HCT116 (cell line): Measurements from ENCODE around the gene CNTNAP2. TPM values are rescaled to one million over a fixed set of nuclear protein-coding genes. Genes with fewer than 3 reads are reported as not detected.

ENCODE experiments used
- ATAC-seq: fragments of 200-7000 bp; cut with Tn5 transposase; 2 replicates; pipeline ENCODE4 v1.9.1; 2020; ENCODE audit warnings: mild to moderate bottlenecking, moderate library complexity
- BruUV-seq: library from RNA; stranded (reverse); fragments of 400-500 nt; replicated peaks from 2 replicates; lab custom pipeline; 2021; lab: Mats Ljungman, UMichigan
- CTCF ChIA-PET: fragments of 300-600 bp; sonication (Branson Sonifier 250); formaldehyde crosslinking; loops from one replicate; lab custom pipeline; 2021; ENCODE audit warnings: antibody characterized with exemption; lab: Charles Lee
- POLR2A ChIA-PET: fragments of 300-600, 350-600 bp; sonication (Branson Sonifier 250); formaldehyde crosslinking; loops from one replicate; lab custom pipeline; 2021; ENCODE audit warnings: antibody characterized with exemption; lab: Charles Lee
- RAD21 ChIA-PET, 2 experiments: fragments of 300-600 bp; sonication (Branson Sonifier 250); formaldehyde crosslinking; loops; one replicate each; lab custom pipeline; 2023; ENCODE audit warnings: low total read pairs in 2 of 2; ENCODE audit not compliant: uncharacterized antibody in 2 of 2, unreplicated experiment in 2 of 2, low non-redundant PET in 1 of 2; lab: Charles Lee
- DNase-seq: peaks from one replicate; pipeline ENCODE4 v3.0.0-alpha.2; 2010; ENCODE audit warnings: low read depth, low spot score
- H2AFZ ChIP-seq: fragments of 200-600 bp; shearing (Covaris generic), sonication (generic); 2 replicates; pipeline ENCODE4 v1.6.1; 2017; ENCODE audit warnings: low read depth, mixed run types, mixed read lengths, antibody characterized with exemption, low read length; ENCODE audit not compliant: poor library complexity, severe bottlenecking
- H3K27ac ChIP-seq: 2 replicates; pipeline ENCODE4 v1.5.1; 2012; ENCODE audit warnings: low read depth, low read length
- H3K27me3 ChIP-seq: fragments of 200-600 bp; sonication (generic); 2 replicates; pipeline ENCODE4 v1.6.1; 2016; ENCODE audit warnings: mixed run types, low read length, mixed read lengths; ENCODE audit not compliant: insufficient read depth
- H3K36me3 ChIP-seq, 2 experiments: fragments of 200-500 bp in 1 of 2; fragments of 200-600 bp in 1 of 2; sonication (Bioruptor generic) in 1 of 2; sonication (generic) in 1 of 2; 2 replicates each; pipeline versions ENCODE4 v1.5.1 to v1.6.1; 2014 to 2016; ENCODE audit warnings: low read length in 2 of 2, inconsistent platforms in 1 of 2, mixed read lengths in 1 of 2, mixed run types in 1 of 2; ENCODE audit not compliant: insufficient read depth in 2 of 2, control insufficient read depth in 1 of 2
- H3K4me1 ChIP-seq, 2 experiments: fragments of 200-600 bp in 1 of 2; sonication (generic) in 1 of 2; 2 replicates each; pipeline versions ENCODE4 v1.5.1 to v1.6.1; 2012 to 2017; ENCODE audit warnings: low read length in 2 of 2, inconsistent platforms in 1 of 2, mild to moderate bottlenecking in 1 of 2, mixed read lengths in 1 of 2, mixed run types in 1 of 2, moderate library complexity in 1 of 2; ENCODE audit not compliant: insufficient read depth in 2 of 2, control insufficient read depth in 1 of 2
- H3K4me2 ChIP-seq: fragments of 200-600 bp; sonication (generic); 2 replicates; pipeline ENCODE4 v1.6.1; 2017; ENCODE audit warnings: mixed run types, low read length, mixed read lengths
- H3K4me3 ChIP-seq, 2 experiments: fragments of 200-600 bp in 1 of 2; sonication (generic) in 1 of 2; replicated peaks in 1 of 2; 2 replicates each; pipeline ENCODE4 v1.5.1; 2011 to 2016; ENCODE audit warnings: low read length in 2 of 2, control low read depth in 1 of 2, low read depth in 1 of 2, mild to moderate bottlenecking in 1 of 2, mixed read lengths in 1 of 2, mixed run types in 1 of 2
- H3K79me2 ChIP-seq: fragments of 200-600 bp; sonication (generic); 2 replicates; pipeline ENCODE4 v1.6.1; 2017; ENCODE audit warnings: mild to moderate bottlenecking, mixed run types, low read length, moderate library complexity, mixed read lengths; ENCODE audit not compliant: insufficient read depth
- H3K9ac ChIP-seq: fragments of 200-600 bp; sonication (generic); 2 replicates; pipeline ENCODE4 v1.6.1; 2016; ENCODE audit warnings: low read length, mixed read lengths
- H3K9me2 ChIP-seq: fragments of 200-600 bp; sonication (generic), shearing (Covaris generic); 2 replicates; pipeline ENCODE4 v1.6.1; 2017; ENCODE audit warnings: mixed run types, mild to moderate bottlenecking, moderate library complexity; ENCODE audit not compliant: insufficient read depth
- H3K9me3 ChIP-seq, 2 experiments: fragments of 200-500 bp in 1 of 2; fragments of 200-600 bp in 1 of 2; sonication (Bioruptor generic) in 1 of 2; sonication (generic) in 1 of 2; 2 replicates each; pipeline ENCODE4 v1.6.1; 2014 to 2017; ENCODE audit warnings: low read length in 2 of 2, mixed read lengths in 2 of 2, inconsistent platforms in 1 of 2, low read depth in 1 of 2, mild to moderate bottlenecking in 1 of 2, mixed run types in 1 of 2, moderate library complexity in 1 of 2; ENCODE audit not compliant: control insufficient read depth in 1 of 2, insufficient read depth in 1 of 2
- H4K20me1 ChIP-seq: fragments of 200-600 bp; sonication (generic), shearing (Covaris generic); 2 replicates; pipeline ENCODE4 v1.6.1; 2017; ENCODE audit warnings: mixed run types, mild to moderate bottlenecking, moderate library complexity; ENCODE audit not compliant: insufficient read depth
- CEBPB ChIP-seq: IDR thresholded peaks from 2 replicates; pipeline ENCODE4 v1.6.1; 2012; ENCODE audit warnings: low read depth
- EGR1 ChIP-seq: IDR thresholded peaks from 2 replicates; pipeline ENCODE4 v1.6.1; 2012; ENCODE audit warnings: low read depth
- ELF1 ChIP-seq: IDR thresholded peaks from 2 replicates; pipeline ENCODE4 v1.6.1; 2012; ENCODE audit warnings: low read depth, borderline replicate concordance
- EZH2 ChIP-seq: fragments of 200-600 bp; sonication (generic); IDR thresholded peaks from 2 replicates; pipeline ENCODE4 v1.6.1; 2017; ENCODE audit warnings: antibody characterized with exemption, mixed run types
- EZH2phosphoT487 ChIP-seq: fragments of 200-600 bp; IDR thresholded peaks from 2 replicates; pipeline ENCODE4 v1.6.1; 2018; ENCODE audit warnings: antibody characterized with exemption, borderline replicate concordance
- FOSL1 ChIP-seq: IDR thresholded peaks from 2 replicates; pipeline ENCODE4 v1.6.1; 2012; ENCODE audit warnings: low read depth
- JUND ChIP-seq: IDR thresholded peaks from 2 replicates; pipeline ENCODE4 v1.6.1; 2012
- POLR2A ChIP-seq: IDR thresholded peaks from 2 replicates; pipeline ENCODE4 v1.7.0; 2011; ENCODE audit warnings: borderline replicate concordance; ENCODE audit not compliant: insufficient read depth, insufficient read length; ENCODE audit errors: extremely low read depth
- POLR2AphosphoS5 ChIP-seq: IDR thresholded peaks from 2 replicates; pipeline ENCODE4 v1.6.1; 2011; ENCODE audit warnings: mild to moderate bottlenecking, low read depth, low read length, moderate library complexity
- SRF ChIP-seq: IDR thresholded peaks from 2 replicates; pipeline ENCODE4 v1.6.1; 2012; ENCODE audit warnings: low read depth
- YY1 ChIP-seq: IDR thresholded peaks from 2 replicates; pipeline ENCODE4 v1.6.1; 2011; ENCODE audit warnings: low read length, low read depth, moderate library complexity, mild to moderate bottlenecking; ENCODE audit not compliant: insufficient replicate concordance; ENCODE audit errors: extremely low read depth
- ZNF274 ChIP-seq: fragments of 200-500 bp; sonication (Bioruptor generic); IDR thresholded peaks from 2 replicates; pipeline ENCODE4 v1.6.1; 2014; ENCODE audit warnings: mild to moderate bottlenecking, low read depth, low read length, inconsistent platforms
- intact Hi-C: fragments of 100-400 bp; cut with micrococcal nuclease; formaldehyde crosslinking; loops from 2 replicates; pipeline ENCODE4 v1.10.0; 2022
- total RNA-seq: library from RNA; stranded (reverse); gene quantifications from one replicate; pipeline ENCODE4 v1.2.1, GENCODE V29; 2021; ENCODE audit not compliant: unreplicated experiment
- TF ChIP-seq, protein P1 (sequence below): IDR thresholded peaks from 2 replicates; pipeline ENCODE4 v1.6.1; 2012
- TF ChIP-seq, protein P2 (sequence below): IDR thresholded peaks from 2 replicates; pipeline ENCODE4 v1.6.1; 2012; ENCODE audit warnings: low read depth
- TF ChIP-seq, protein P3 (sequence below): IDR thresholded peaks from 2 replicates; pipeline ENCODE4 v1.6.1; 2012

CNTNAP2 gene
- total RNA-seq, 1 experiment from 2014 or later, result 0.37 TPM

DNA sequence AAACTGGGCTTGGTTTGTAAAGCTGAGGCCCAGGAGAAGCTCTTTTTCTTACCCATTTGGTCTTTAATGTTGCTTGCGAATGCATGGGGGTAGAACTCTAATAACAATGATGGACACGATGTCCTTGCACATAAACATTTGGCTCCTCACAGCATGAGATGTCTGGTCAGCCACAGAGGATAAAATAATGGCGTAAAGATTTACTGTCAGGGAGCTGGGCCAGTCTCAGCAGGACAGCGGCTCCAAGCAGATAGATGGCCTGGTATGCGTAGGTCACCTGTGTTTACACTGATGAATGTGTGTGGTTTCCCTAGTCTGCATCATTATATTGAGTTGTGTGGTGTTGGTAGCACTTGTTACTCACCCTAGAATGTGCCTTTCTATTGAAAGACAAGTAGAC, 537.4 kb downstream of the CNTNAP2 start:
- no peak overlapping the region for H3K9ac ChIP-seq
- H3K9me2 ChIP-seq, result no peaks in the 10 kb centered on the region
- H3K36me3 ChIP-seq, result no peaks in the 10 kb centered on the region
- H2AFZ ChIP-seq, result no peak overlapping the region
- no peaks in the 10 kb centered on the region for H3K27me3 ChIP-seq
- no peaks in the 10 kb centered on the region for H3K79me2 ChIP-seq
- CTCF ChIA-PET, result no interaction called here
- ATAC-seq (no peak), DNase-seq (no peak)
- H4K20me1 ChIP-seq, result no peaks in the 10 kb centered on the region
- POLR2A ChIA-PET, result no interaction called here
- no TSS peak for BruUV-seq
- no peak overlapping the region for H3K27ac ChIP-seq
- TF ChIP-seq EZH2phosphoT487 (no peak), ELF1 (no peak), JUND (no peak), YY1 (no peak), EZH2 (no peak), SRF (no peak), POLR2AphosphoS5 (no peak), EGR1 (no peak), CEBPB (no peak), FOSL1 (no peak), POLR2A (no peak), ZNF274 (no peak)
- TF ChIP-seq, protein P1, sequence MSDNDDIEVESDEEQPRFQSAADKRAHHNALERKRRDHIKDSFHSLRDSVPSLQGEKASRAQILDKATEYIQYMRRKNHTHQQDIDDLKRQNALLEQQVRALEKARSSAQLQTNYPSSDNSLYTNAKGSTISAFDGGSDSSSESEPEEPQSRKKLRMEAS, result no peak
- TF ChIP-seq, protein P2, sequence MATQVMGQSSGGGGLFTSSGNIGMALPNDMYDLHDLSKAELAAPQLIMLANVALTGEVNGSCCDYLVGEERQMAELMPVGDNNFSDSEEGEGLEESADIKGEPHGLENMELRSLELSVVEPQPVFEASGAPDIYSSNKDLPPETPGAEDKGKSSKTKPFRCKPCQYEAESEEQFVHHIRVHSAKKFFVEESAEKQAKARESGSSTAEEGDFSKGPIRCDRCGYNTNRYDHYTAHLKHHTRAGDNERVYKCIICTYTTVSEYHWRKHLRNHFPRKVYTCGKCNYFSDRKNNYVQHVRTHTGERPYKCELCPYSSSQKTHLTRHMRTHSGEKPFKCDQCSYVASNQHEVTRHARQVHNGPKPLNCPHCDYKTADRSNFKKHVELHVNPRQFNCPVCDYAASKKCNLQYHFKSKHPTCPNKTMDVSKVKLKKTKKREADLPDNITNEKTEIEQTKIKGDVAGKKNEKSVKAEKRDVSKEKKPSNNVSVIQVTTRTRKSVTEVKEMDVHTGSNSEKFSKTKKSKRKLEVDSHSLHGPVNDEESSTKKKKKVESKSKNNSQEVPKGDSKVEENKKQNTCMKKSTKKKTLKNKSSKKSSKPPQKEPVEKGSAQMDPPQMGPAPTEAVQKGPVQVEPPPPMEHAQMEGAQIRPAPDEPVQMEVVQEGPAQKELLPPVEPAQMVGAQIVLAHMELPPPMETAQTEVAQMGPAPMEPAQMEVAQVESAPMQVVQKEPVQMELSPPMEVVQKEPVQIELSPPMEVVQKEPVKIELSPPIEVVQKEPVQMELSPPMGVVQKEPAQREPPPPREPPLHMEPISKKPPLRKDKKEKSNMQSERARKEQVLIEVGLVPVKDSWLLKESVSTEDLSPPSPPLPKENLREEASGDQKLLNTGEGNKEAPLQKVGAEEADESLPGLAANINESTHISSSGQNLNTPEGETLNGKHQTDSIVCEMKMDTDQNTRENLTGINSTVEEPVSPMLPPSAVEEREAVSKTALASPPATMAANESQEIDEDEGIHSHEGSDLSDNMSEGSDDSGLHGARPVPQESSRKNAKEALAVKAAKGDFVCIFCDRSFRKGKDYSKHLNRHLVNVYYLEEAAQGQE, result no peak
- TF ChIP-seq, protein P3, sequence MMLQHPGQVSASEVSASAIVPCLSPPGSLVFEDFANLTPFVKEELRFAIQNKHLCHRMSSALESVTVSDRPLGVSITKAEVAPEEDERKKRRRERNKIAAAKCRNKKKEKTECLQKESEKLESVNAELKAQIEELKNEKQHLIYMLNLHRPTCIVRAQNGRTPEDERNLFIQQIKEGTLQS, result no peak
- peaks cover 9 to 15% of the 10 kb centered on the region in 2 experiments; a peak in 2 of 4 replicates for H3K9me3 ChIP-seq
- intact Hi-C loops, result no loop called here
- no peaks in the 10 kb centered on the region for H3K4me1 ChIP-seq
- no peak overlapping the region for H3K4me3 ChIP-seq
- RAD21 ChIA-PET, result no interaction called here
- H3K4me2 ChIP-seq, result no peak overlapping the region
